Erythroblast (primary cell): ENCODE measurements around the gene PLEKHG5.

ENCODE experiments used
- GATA1 ChIP-seq: IDR thresholded peaks from 2 replicates; pipeline ENCODE4 v1.6.1; 2011; ENCODE audit warnings: low read depth, mild to moderate bottlenecking, control low read depth, low read length, moderate library complexity
- POLR2A ChIP-seq: IDR thresholded peaks from 2 replicates; pipeline ENCODE4 v1.6.1; 2011; ENCODE audit warnings: mild to moderate bottlenecking, low read length

GRCh38 chr1:6471086-6471969 is 20.1 kb downstream of the PLEKHG5 start:
- no peak for TF ChIP-seq POLR2A
- TF ChIP-seq GATA1 = no peak
